C4-2B (cell line): Measurements from ENCODE around the gene PDZD2.

ENCODE experiments used
- ZFX ChIP-seq: fragments of 450-650 bp; IDR thresholded peaks from 2 replicates; pipeline ENCODE4 v1.6.1; 2017
- TF ChIP-seq, protein P1 (sequence below): fragments of 450-650 bp; conservative IDR thresholded peaks from 2 replicates; pipeline ENCODE4 v1.5.1; 2017; ENCODE audit warnings: mild to moderate bottlenecking

- TF ChIP-seq, protein P1, sequence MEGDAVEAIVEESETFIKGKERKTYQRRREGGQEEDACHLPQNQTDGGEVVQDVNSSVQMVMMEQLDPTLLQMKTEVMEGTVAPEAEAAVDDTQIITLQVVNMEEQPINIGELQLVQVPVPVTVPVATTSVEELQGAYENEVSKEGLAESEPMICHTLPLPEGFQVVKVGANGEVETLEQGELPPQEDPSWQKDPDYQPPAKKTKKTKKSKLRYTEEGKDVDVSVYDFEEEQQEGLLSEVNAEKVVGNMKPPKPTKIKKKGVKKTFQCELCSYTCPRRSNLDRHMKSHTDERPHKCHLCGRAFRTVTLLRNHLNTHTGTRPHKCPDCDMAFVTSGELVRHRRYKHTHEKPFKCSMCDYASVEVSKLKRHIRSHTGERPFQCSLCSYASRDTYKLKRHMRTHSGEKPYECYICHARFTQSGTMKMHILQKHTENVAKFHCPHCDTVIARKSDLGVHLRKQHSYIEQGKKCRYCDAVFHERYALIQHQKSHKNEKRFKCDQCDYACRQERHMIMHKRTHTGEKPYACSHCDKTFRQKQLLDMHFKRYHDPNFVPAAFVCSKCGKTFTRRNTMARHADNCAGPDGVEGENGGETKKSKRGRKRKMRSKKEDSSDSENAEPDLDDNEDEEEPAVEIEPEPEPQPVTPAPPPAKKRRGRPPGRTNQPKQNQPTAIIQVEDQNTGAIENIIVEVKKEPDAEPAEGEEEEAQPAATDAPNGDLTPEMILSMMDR: no peak
- no peak for TF ChIP-seq ZFX
These were observed 325.1 kb downstream of the PDZD2 start for GRCh38 chr5:31964007-31964360.
